HK-2 (cell line): ENCODE results near the gene DBH.

ENCODE experiments used
- DNase-seq: peaks from one replicate; pipeline ENCODE4 v3.0.0-alpha.2; 2018; ENCODE audit not compliant: unreplicated experiment

The DBH gene

DNA sequence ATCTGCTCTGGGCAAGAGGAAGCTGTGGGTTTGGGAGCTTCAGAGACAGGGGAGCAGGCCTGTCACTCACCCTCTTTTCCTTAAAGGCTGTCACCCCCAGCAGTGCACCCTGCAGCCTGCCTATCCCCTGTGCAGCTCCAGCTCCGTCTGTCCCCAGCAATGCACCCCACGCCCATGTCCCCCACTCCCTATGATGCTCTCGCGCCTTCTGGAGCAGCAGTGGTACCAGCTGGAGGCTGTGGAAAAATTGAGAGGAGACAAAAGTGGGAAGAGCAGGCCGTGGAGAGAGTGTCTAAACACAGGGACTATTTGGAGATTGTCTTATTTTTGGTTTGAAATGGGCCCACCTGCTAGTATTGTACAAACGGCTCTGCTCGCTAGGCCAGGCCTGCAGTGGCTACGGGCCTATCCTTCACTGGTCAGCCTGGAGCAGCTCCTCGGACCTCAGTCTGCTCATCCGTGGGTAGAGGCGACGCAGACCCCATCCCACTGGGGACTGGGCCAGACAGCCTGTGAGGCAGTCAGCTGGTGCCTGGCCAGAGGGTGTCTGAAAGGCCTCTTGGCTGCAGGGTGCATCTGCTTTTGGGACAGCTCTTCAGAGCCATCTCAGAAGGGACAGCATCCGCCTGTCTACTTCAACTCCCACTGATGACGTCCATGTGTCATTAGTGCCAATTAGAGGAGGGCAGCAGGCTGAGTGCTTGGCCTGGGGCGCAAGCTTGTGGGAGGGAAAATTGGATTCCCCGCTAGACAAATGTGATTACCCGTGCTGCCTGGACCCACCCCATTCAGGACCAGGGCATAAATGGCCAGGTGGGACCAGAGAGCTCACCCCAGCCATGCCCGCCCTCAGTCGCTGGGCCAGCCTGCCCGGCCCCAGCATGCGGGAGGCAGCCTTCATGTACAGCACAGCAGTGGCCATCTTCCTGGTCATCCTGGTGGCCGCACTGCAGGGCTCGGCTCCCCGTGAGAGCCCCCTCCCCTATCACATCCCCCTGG, at the start of gene DBH:
Gene DBH (plus strand): TSS at position 831 of the 999 bp plus-strand sequence. CDS start 9 bp downstream, at position 840.
- DNase-seq = no peak

DNA sequence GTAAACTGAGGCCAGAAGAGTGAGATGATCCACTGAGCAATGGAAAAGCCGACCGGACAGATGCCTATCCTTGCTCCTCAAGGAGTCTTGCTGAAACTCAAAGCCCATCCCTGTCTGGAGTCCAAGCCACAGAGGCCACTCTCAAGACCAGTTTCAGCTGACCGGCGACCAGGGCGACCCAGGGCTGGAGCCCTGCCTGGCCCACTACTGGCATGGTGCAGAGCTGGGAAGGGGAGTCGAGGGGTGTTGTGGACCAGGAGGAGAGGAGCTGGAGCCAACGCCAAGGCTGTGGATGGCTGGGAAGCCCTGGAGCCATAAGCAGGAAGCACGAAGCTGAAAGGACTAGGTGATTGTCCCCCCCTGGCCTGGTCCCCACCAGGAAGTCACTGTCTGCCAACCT, 49.1 kb upstream of the DBH start:
- no peak for DNase-seq

GRCh38 chr9:133587466-133587865, 48.7 kb upstream of the DBH start:
- no peak for DNase-seq

DNA sequence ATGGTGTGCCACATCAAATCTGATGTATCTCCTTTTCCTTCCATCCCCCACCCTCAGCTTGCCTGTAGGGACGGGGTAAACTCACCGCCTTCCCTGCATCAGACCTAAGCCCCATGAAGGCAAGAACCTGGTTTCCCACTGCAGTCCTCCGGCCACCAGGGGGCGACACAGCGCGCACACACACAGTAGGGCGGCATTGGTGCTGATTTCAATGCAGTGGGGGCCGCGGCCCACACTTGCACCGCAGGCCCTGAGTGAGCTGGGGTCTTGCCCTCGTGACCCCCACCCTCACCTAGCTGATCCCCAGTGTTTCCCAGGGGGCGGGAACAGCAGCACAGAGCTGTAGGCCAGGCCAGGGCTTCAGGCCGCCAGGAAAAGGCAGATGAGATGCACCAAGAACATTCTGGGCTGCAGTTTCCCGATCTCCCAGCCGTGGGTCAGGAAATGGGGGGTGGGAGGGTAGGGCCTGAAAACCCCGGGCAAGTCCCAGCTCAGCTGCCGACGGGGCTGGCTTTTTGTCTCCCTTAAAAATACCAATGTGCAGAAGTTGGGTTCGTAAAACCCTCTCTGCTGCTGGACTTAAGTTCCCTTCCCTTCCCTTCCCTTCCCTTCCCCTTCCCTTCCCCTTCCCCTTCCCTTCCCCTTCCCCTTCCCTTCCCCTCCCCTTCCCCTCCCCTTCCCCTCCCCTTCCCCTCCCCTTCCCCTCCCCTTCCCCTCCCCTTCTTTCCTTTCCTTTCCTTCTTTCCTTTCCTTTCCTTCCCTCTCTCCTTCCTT, 46.5 kb upstream of the DBH start:
- DNase-seq = no peak

DNA sequence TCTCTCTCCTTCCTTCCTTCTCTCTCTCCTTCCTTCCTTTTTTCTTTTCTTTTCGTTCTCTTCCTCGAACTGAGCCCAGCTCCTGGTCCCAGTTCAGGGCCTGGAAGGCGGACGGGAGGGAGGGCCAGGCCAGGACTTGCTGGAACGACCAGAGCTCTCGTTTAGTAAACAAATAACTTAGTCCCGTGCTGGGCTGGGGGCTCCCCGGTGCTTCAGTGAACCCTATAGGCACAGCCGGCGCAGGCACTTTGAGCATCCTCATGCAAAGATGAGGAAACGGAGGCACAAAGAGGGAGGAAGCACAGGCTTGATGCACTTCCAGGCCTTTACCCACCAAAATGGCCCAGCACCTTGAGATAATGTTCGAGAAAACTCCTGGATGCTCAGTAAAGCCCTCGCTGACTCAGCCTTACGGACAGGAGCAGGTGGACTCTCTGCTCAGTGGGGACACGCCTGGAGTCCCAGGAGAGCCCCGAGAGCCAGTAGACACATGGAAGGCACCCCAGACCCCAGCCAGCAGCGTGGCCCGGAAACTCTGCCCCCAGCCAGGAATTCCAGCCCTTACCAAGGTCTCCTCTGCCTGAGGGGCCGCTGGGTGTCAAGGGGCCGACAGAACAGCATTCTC, 45.8 kb upstream of the DBH start:
- DNase-seq = no peak

- no peak for DNase-seq
Observed at GRCh38 chr9:133591116-133591910, 44.9 kb upstream of the DBH start.

DNA sequence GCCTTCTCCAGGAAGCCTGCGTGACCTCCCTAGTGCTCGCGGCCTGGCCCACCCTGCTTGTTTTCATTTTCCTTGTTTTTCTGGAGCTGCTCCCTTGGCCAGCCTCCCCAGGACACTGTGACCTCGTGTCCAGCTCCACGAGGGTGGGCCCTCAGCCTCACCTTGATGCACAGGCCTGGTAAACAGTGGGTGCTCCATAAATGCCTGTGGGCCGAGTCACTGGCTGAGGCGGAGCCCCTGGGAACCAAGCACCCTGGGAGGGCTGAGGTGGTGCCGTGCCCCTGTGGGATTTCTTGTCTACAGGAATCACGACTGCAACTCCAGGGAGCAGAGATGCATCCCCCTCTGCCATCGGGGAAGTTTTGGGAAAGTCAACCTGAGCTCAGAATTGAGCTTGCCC, 44.2 kb upstream of the DBH start:
- no peak for DNase-seq

DNA sequence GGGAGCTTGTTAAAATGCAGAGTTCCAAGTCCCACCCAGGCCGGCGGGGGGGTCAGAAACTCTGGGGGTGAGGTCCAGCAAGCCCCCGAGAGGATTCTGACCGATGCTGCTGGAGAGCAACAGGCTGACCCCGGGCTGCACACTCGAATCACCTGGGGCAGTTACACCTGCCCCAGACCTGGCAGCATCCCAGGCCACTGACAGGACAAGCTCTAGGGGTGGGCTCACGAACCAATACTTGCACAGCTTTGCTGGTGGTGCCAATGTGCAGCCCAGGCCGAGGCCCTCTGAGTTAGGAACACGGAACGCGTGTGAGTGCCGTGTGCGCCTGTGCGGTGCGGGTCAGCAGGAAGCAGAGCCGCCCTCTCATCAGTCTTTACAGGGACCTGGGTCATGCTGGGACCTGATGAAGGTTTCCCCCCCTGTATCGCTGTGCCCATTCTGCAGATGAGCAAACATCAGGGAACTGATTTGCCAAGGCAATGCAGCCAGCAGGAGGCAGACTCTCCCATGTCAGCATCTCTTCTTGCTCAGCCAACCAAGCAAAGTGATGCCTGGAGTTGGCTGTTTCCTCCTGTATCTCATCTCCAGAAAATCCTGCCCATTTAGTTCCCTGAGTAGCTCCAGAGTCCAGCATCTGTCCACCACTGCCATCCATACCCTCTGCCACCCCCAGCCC, 43.3 kb upstream of the DBH start:
- DNase-seq = no peak

DNA sequence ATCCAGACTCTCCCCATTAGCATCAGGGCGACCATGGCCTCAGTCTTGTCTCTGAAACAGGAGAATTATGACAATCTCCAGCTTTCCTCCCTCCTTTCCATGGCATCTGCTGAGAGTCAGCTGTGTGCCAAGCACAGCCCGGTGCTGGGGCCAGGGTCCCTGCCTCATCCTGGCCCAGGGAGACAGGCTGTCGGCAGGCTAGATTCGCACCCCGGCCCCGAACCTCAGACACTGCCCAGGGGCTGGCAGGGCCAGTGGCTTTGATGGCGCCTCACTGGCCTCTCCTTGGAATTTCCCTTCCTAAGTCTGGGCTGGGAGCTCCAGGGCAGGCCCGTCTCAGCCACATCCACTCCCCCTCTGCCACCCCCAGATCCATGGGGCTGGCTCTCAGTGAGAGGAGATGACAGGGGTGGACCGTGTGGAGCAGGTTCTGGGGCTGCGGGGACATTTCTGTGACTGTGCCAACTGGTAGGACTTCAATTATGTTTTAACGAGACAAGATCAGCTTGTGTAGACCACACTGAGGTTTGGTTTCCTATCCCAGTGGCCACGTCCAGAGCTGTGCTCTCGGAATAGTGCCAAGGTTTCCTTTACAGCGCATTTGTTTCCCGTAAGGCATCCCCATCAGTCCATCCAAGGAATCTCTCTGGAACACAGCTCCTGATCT, 42.4 kb upstream of the DBH start:
- no peak for DNase-seq

DNA sequence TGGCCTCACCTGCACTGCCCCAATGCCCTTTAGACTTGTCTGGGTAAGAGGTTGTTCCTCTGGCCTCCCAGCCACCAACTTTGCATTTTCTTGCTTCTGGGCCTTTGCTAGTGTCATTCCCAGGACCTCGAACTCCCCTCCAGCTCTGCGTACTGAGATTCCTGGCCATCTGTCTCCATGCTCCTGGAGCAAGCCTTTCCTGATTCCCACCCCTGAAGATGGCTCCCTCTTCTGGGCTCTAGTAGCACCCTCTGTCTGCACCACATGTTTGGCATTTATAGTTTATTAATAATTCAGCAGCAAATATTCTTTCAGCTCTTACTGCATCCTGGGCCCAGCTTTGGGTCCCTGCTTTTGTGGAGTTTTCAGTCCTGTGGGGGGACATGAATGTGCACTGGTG, 41.9 kb upstream of the DBH start:
- DNase-seq = no peak

DNA sequence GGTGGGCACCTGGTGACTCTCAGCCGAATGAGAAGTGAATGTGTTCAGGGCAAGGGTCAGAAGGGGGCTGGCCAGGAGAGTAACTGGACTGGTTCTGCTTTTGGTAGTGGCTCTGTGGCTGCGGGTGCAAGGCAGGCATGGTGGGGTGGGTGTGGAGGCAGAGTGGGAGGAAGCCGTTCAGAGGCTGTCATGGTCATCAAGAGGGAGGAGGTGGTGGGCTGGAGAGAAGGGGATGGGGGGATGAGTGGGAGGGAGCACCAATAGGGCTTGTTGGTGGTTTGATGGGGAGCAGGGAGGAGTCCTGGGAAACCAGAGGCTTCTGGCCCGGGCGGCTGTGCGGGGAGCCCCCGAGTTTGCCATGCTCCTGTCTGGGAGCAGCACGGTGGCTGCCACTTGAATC, 40.3 kb upstream of the DBH start:
- no peak for DNase-seq

GRCh38 chr9:133597316-133597957, 38.7 kb upstream of the DBH start:
- no peak for DNase-seq

- no peak for DNase-seq
Observed at GRCh38 chr9:133598978-133599377, 37.2 kb upstream of the DBH start.

GRCh38 chr9:133599470-133600173, 36.5 kb upstream of the DBH start:
- no peak for DNase-seq

- DNase-seq = no peak
Observed at GRCh38 chr9:133600739-133601138, 35.4 kb upstream of the DBH start.

DNA sequence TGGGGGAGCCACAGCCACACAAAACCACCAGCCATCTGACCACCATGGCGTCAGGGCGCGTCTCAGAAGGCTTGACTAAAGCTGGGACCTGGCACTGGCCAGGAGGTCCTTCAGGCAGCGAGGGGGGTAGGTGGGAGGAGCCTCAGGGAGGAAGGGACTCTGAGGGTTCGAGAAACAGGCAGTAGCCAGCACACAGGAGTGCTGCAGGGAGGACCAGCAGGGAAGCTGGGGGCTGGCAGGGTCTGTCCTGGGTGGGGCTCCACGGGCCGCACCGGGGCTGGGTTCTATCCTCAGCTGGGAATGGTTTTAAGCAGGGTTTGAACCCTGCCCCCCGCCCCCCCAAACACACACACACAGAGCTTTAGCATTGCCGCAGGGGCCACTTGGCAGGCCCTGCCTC, 34.4 kb upstream of the DBH start:
- DNase-seq = no peak

- no peak for DNase-seq
Observed at GRCh38 chr9:133602277-133602676, 33.9 kb upstream of the DBH start.

- DNase-seq = no peak
Observed at GRCh38 chr9:133603135-133603927, 32.8 kb upstream of the DBH start.
